Stimulated activated CD8-positive, alpha-beta memory T cell treated with anti-CD3 and anti-CD28 coated beads, Interleukin-12 subunit alpha, Interleukin-12 subunit beta, amount 100 ng/mL, for 24 hours (primary cell): ENCODE results near the gene TMA7B.

Experiments used
- DNase-seq: peaks from one replicate; pipeline ENCODE4 v3.0.0-alpha.2; 2020; ENCODE audit errors: extremely low read depth

TMA7B gene

GRCh38 chr22:39959640-39960447 is at the start of gene TMA7B:
Gene TMA7B (plus strand): TSS chr22:39960397. CDS start chr22:39964375, 3,978 bp downstream.
- DNase-seq: no peak

GRCh38 chr22:39910876-39911613 is 49.2 kb upstream of the TMA7B start:
- DNase-seq: no peak

GRCh38 chr22:39913321-39913720 is 46.9 kb upstream of the TMA7B start:
- DNase-seq: no peak

GRCh38 chr22:39913886-39914285 is 46.3 kb upstream of the TMA7B start:
- no peak for DNase-seq

- DNase-seq: no peak
Measured at GRCh38 chr22:39914584-39914983, 45.6 kb upstream of the TMA7B start.

GRCh38 chr22:39915295-39915726 is 44.9 kb upstream of the TMA7B start:
- DNase-seq: no peak

- DNase-seq: no peak
Measured at GRCh38 chr22:39916496-39916895, 43.7 kb upstream of the TMA7B start.

GRCh38 chr22:39917197-39917643 is 43.0 kb upstream of the TMA7B start:
- DNase-seq: no peak

GRCh38 chr22:39917776-39918495 is 42.3 kb upstream of the TMA7B start:
- no peak for DNase-seq

GRCh38 chr22:39920134-39920743 is 40.0 kb upstream of the TMA7B start:
- DNase-seq: no peak

- DNase-seq: no peak
Measured at GRCh38 chr22:39923696-39924095, 36.5 kb upstream of the TMA7B start.

GRCh38 chr22:39924286-39924685 is 35.9 kb upstream of the TMA7B start:
- DNase-seq: no peak

- DNase-seq: no peak
Measured at GRCh38 chr22:39925273-39925672, 34.9 kb upstream of the TMA7B start.

- DNase-seq: no peak
Measured at GRCh38 chr22:39925909-39926679, 34.1 kb upstream of the TMA7B start.

- no peak for DNase-seq
Measured at GRCh38 chr22:39926753-39927152, 33.4 kb upstream of the TMA7B start.

- no peak for DNase-seq
Measured at GRCh38 chr22:39927544-39927943, 32.7 kb upstream of the TMA7B start.

GRCh38 chr22:39928536-39929520 is 31.4 kb upstream of the TMA7B start:
- DNase-seq: no peak

GRCh38 chr22:39931251-39931650 is 28.9 kb upstream of the TMA7B start:
- no peak for DNase-seq

GRCh38 chr22:39932166-39932565 is 28.0 kb upstream of the TMA7B start:
- no peak for DNase-seq
